Astrocyte of the hippocampus (primary cell): ENCODE measurements around the gene GPR17.

Experiments used
- DNase-seq: peaks from one replicate; pipeline ENCODE4 v3.0.0; 2011; ENCODE audit warnings: low read depth, low spot score

The GPR17 gene

DNA sequence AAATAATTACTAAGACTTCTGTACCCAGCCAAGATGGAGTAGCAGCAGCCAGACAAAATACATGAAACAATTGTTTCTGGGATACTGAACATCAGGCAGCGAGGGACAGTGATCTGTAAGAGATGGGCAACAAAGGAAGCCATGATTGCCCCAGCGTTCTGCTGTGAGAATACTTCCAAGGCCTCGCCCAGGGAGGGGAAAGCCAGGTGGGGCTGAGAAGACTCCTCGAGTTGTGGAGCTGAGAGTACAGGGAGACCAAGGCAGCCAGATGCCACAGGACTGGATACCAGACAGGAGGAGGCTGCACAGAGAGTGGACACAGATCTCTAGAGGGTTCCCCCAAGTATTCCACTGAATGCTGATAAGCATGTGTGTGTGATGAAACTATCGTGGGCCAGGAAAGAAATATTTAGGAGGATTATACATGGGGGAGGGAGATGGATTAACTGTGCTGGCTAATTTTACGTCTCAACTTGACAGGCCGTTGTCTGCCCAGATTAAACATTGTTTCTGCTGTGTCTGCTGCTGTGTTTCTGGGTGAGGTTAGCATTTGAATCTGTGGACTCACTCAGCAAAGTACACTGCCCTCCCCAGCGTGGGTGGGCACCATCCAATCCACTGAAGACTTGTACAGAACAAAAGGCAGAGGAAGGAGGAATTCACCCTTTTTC lies 39.6 kb downstream of the GPR17 start:
- no peak for DNase-seq

DNA sequence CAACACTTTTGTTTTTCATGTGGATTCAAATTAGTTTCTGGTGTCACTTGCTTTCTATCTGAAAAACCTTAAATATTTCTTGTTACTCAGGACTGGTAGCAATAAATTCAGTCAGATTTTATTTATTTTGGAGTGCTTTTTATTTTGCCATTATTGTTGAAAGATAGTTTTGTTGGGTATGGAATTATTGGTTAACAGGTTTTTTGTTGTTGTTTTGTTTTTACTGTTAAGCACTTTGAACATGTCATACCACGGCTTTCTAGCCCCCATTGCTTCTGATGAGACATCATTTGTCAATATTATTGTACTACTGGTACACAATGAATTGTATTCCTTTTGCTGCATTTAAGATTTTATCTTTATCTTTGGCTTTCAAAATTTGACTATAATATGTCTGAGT lies 42.5 kb downstream of the GPR17 start:
- no peak for DNase-seq

DNA sequence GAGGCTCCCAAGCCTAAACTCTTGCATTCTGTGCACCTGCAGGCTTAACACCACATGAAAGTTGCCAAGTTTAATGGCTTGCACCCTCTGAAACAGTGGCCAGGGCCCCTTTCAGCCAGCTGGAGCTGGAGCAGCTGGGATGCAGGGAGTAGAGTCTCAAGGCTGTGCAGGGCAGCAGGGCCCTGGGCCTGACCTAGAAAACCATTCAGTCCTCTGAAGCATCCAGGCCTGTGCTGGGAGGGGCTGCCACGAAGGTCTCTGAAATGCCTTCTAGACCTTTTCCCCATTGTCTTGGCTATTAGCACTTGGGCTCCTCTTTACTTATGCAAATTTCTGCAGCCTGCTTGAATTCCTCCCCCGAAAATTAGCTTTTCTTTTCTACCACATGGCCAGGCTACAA lies 44.7 kb downstream of the GPR17 start:
- DNase-seq, result no peak

DNA sequence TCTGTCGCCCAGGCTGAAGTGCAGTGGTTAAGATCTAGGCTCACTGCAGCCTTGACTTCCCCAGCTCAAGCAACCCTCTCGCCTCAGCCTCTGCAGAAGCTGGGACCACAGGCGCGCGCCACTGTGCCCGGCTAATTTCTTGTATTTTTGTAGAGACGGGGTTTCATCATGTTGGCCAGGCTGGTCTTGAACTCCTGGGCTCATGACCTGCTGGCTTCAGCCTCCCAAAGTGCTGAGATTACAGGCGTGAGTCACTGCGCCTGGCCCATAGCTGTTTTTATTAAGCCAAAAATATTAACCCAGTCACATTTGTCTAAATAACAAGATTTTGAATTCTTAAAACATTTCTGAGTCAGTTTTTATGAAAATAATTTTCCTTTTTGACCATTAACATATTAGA lies 49.0 kb downstream of the GPR17 start:
- no peak for DNase-seq

DNA sequence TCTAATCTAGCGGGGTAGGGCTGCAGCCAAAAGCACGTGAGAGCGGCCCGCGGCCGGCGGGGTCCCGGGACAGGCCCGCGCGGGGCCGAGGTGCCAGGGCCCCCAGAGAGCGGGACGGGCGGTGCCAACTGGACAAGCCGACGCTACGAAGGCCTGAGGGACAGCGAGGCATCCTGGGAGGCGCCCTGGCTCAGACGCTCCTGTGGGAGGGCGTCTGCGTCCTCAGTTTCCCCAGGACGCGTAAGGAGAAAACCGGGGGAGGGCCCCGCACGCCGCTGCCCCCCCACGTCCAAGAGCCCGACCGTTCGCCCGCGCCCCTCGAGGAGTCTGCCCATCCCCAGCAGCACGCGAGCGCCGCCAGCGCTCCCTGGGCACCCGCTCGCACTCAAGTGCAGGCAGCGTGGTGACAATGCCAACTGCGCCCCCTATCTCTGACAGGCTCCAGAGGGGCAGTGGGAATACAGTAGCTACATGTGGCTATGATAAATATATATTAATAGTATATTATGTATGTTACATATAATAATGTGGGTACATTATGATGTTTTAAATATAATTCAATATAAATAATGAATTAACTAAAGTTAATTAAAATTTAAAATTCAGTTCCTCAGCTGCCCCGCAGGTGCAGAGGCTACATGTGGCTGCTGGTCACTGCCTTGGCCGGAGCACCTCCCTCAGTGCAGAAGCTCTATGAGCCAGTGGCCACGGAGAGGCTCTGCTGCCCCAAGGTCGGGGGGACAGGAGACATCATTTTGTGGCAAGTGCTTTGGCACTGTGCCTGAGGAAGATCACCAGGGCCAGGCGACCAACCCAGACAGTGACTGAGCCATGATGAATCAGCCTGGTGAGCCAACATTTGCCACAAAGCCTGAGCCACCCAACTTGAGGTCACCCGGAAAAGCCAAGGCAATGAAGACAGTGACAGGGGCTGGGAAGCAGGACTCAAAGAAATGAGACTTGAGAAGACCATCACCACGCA lies 49.8 kb downstream of the GPR17 start:
- DNase-seq, result peak; percentile 30

DNA sequence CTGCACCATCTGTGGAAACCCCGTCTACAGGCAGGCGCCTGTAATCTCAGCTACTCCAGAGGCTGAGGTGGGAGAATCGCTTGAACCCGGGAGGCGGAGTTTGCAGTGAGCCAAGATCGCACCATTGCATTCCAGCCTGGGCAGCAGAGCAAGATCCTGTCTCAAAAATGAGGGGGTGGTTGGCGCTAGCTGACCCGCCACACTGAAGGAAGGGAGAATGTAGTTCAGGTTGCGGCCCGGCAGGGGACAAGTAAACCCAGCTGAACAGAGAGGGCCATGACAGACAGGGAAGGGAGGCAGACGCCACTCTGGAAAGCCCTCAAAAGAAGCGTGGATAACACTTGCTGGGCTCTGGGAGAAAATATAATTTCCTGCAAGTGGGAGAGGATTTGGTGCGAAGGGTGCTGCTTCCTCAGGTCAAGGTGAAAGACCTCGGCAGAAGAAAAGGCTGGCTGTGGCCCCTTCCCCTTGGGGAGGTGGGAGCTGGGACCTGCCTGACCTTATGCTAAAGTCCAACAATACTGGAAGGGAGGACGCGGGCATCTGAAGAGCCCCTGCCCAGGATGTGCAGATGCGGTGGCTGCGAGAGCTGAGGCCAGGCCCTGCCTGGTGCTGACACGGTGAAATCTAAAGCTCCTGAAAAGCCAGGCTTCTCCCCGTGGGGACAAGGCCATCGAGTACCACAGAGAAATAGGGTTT lies 51.7 kb downstream of the GPR17 start:
- no peak for DNase-seq

DNA sequence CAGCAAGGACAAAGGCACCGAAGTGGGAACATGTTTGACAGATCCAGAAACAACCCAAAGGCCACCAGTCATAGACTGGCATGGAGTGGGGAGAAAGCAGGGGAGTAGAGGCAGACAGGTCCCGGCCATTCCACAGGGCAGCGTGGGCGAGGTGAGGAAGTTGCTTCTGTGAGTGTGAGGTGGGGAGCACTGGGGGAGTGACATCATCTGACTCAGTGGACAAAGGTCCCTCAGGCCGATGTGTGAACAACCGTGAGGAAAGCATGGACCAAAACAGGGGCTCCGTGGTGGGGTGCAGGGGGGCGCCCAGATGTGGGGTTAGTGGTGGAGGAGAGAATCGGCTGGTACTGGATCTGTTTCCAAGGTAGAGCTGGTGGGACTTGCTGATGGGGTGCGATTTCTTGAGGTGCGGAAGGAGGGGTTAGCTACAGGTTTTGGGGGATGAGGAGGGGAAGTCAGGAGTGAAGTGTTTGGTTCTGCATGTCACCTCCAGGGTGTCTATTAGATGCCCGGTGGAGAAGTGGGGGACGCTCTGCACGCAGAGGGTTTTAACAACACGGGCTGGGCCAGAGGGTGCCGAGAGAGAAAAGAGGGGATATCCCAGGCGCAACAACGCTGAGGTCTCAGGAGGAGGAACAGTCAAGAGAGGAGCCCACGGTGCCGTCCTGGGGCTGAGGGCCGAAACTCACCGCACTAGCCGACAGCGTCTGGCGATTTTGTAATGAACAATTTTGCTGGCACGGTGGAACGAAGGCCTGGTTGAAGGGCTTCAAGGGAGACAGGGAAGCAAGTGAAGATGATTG lies 52.8 kb downstream of the GPR17 start:
- no peak for DNase-seq

DNA sequence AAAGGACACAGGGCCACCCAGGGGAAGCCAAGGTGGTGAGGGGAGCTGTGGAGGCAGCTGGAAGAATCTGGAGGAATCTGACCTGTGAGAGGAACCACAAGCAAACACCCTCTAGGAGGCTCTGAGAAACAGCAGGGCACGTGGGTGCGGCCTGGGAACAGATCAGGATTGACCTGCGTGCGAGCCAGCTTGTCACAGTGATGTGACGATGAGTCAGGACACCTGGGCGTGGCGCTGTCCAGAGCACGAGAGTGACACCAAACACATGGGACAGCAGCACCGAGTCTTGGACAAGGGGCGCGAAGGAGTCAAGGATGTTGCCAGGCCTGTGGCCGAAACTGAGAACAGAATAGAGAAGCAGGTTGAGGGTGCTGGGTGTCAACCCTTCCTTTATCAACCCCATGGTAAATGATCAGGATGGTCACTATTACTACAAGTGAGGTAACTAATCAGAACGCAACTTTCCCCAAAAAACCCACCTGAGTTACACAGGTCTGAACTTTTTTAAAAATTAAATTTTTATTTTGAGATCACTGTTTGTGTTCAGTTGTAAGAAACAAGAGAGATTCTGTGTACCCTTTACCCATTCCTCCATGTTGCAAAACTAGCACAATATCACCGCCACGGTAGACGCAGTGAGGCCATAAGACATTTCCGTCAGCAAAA lies 54.7 kb downstream of the GPR17 start:
- peak; percentile 16 for DNase-seq

DNA sequence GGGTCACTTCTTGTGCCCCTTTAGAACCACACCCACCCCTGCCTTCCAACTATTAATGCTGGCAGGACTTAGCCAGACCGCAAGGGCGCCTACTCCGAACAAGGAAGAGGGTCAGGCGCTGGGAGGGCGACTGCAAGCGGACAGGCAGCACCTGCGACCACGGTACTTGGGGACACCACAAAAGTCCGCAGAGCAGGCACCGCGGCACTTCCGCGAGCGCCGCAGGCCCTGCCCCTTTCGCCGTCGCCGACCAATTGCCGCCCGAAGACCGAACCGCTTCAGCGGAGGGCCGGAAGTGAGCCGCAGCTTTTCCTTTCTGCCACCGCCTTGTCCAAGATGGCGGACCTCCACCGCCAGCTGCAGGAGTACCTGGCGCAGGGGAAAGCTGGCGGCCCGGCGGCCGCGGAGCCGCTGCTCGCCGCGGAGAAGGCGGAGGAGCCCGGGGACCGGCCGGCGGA lies 55.3 kb downstream of the GPR17 start, which contains the start of gene SFT2D3:
Gene SFT2D3 (plus strand): TSS at position 305 of the 458 bp plus-strand sequence. CDS start 32 bp downstream, at position 337.
- DNase-seq, result peak; percentile 97

DNA sequence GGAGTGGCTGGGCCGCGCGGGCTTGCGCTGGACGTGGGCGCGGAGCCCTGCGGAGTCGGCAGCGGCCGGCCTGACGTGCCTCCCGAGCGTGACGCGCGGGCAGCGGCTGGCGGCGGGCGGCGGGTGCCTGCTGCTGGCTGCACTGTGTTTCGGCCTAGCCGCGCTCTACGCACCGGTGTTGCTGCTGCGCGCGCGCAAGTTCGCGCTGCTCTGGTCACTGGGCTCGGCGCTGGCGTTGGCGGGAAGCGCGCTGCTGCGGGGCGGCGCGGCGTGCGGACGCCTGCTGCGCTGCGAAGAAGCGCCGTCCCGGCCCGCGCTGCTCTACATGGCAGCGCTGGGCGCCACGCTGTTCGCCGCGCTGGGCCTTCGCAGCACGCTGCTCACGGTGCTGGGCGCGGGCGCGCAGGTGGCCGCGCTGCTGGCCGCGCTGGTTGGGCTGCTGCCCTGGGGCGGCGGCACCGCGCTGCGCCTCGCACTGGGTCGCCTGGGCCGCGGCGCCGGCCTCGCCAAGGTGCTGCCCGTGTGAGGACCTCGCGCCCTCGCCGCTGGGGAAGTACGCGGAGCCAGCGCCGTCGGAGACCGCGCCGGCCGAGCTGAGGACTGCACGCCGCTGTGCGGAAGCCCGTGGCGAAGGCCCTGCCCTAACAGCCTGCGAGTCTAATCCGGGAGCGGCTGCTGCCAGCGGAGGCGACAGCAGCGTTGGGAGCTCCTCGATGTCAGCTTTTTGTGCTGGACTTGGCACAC lies 55.9 kb downstream of the GPR17 start:
- DNase-seq, result peak; percentile 91
